ENCODE results near the gene ATP23. TPM values are rescaled to one million over a fixed set of nuclear protein-coding genes. Genes with fewer than 3 reads are reported as not detected.

The ATP23 gene
- total RNA-seq, 1 experiment from 2014 or later: 4.7 TPM

DNA sequence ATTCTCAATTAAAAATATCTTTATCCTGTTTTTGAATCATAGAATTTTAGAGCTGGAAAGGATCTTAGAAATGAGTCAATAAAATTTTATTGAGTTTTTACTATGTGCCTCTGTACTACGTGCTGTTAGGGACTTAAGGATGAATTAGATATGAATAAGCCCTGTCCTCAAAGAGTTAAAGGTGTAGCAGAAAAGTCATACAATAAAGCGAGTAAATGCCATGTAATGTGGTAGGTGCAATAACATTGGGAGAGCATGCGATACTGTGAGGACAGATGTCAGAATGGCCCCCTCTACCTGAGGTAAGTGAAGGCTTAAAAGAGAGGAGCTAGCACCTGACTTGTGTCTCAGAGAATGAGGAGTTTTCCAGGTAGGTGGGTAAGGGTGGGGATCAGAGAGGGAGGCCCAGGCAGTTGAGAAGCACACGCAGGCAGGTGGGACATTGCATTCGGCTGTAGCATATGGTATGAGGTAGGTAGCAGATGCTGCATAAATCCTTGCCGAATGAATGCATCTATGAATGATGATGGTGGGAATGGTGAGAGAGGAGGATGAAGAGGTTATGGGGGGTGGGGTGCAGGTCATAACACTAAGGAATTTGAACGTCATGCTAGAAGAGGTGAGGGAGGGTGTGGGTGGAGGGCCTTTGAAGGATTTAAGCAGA, 35.4 kb upstream of the ATP23 start:
- WGBS (ENCODE audit: extremely low coverage, insufficient read length, low lambda C conversion rate): no CpG with 5 or more reads among the region's 7 CpGs
- no peak overlapping the region for H3K4me3 Mint-ChIP-seq

More for the DNA sequence above, 35.4 kb upstream of the ATP23 start:
- H2BK12ac ChIP-seq (ENCODE audit: insufficient read length, low read depth, low read length): no peak overlapping the region
- no peak overlapping the region for H3K27ac Mint-ChIP-seq
- H2AK5ac ChIP-seq (ENCODE audit: insufficient read length, low read length): no peak overlapping the region
- no peaks in the 10 kb centered on the region for H3K4me1 ChIP-seq (ENCODE audit: insufficient read depth, low read length)
- no peaks in the 10 kb centered on the region for H3K9me3 Mint-ChIP-seq
- H3K23me2 ChIP-seq (ENCODE audit: insufficient read length, low read depth, low read length, poor library complexity, severe bottlenecking): no peaks in the 10 kb centered on the region
- peaks cover 25% of the 10 kb centered on the region for H3K27me3 Mint-ChIP-seq (ENCODE audit: low read depth)
- no peak overlapping the region for H2BK15ac ChIP-seq (ENCODE audit: low read depth, low read length)
- no peak overlapping the region for H4K91ac ChIP-seq (ENCODE audit: insufficient read length, low read depth, low read length)
- TF ChIP-seq, protein P1, sequence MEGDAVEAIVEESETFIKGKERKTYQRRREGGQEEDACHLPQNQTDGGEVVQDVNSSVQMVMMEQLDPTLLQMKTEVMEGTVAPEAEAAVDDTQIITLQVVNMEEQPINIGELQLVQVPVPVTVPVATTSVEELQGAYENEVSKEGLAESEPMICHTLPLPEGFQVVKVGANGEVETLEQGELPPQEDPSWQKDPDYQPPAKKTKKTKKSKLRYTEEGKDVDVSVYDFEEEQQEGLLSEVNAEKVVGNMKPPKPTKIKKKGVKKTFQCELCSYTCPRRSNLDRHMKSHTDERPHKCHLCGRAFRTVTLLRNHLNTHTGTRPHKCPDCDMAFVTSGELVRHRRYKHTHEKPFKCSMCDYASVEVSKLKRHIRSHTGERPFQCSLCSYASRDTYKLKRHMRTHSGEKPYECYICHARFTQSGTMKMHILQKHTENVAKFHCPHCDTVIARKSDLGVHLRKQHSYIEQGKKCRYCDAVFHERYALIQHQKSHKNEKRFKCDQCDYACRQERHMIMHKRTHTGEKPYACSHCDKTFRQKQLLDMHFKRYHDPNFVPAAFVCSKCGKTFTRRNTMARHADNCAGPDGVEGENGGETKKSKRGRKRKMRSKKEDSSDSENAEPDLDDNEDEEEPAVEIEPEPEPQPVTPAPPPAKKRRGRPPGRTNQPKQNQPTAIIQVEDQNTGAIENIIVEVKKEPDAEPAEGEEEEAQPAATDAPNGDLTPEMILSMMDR (conservative IDR thresholded peaks at IDR 0.05): no peak
- H3K18ac ChIP-seq (ENCODE audit: insufficient read length, low read depth, low read length): no peak overlapping the region
- H3K9ac ChIP-seq (ENCODE audit: extremely low read depth, insufficient read length, low read length): no peak overlapping the region
- no peak overlapping the region for H4K8ac ChIP-seq (replicated peaks; ENCODE audit: insufficient read length, low read depth, low read length)
- DNase-seq: no peak
- H3K36me3 Mint-ChIP-seq (ENCODE audit: insufficient read depth in 1 of 3, low read depth in 3 of 3): no peaks in the 10 kb centered on the region
- no peaks in the 10 kb centered on the region for H4K20me1 ChIP-seq (ENCODE audit: control insufficient read depth, insufficient read depth, insufficient read length)
- no peak overlapping the region for H2AFZ ChIP-seq (ENCODE audit: low read length)
- no peak overlapping the region for H2BK20ac ChIP-seq (ENCODE audit: low read depth, low read length, poor library complexity, severe bottlenecking)
- no peak overlapping the region for H3T11ph ChIP-seq (ENCODE audit: low read length)
- H3K9me3 ChIP-seq (ENCODE audit: control insufficient read depth, low read depth, low read length): no peaks in the 10 kb centered on the region
- H3K14ac ChIP-seq (ENCODE audit: insufficient read depth, low read length): no peak overlapping the region
- H3K4me1 Mint-ChIP-seq: peaks cover 5 to 10% of the 10 kb centered on the region in 2 experiments
- no peak overlapping the region for H2BK120ac ChIP-seq (ENCODE audit: low read depth, low read length, poor library complexity, severe bottlenecking)
- no peak overlapping the region for H3K4ac ChIP-seq (ENCODE audit: low read depth, low read length)
- H3K4me2 ChIP-seq (ENCODE audit: insufficient read depth, insufficient read length, low read length): no peak overlapping the region
- no peaks in the 10 kb centered on the region for H3K79me2 ChIP-seq (ENCODE audit: insufficient read depth, low read length)
- H3K79me1 ChIP-seq (ENCODE audit: insufficient read depth, low read depth, low read length, poor library complexity, severe bottlenecking): no peaks in the 10 kb centered on the region
- no peaks in the 10 kb centered on the region for H3K27me3 ChIP-seq (ENCODE audit: insufficient read depth, low read length)
- no peak overlapping the region for H3K27ac ChIP-seq (ENCODE audit: insufficient read length, low read depth, low read length)
- no peak overlapping the region for H3K23ac ChIP-seq (ENCODE audit: insufficient read length, low read depth, low read length)
- H4K5ac ChIP-seq (ENCODE audit: insufficient read length, low read depth, low read length): no peak overlapping the region
- H3K56ac ChIP-seq (ENCODE audit: insufficient read length, low read depth, low read length): no peak overlapping the region
- H2BK5ac ChIP-seq (ENCODE audit: insufficient read length, low read length): no peak overlapping the region
